Skeletal muscle cell (primary cell): ENCODE measurements around the gene CMIP.

Source experiments
- DNase-seq: peaks from one replicate; pipeline ENCODE4 v3.0.0-alpha.2; 2010; ENCODE audit warnings: low read depth
- H3K4me3 ChIP-seq: 2 replicates; pipeline ENCODE4 v1.5.1; 2011; ENCODE audit warnings: low read depth, mild to moderate bottlenecking, control low read depth, low read length, moderate library complexity

CMIP gene

GRCh38 chr16:81755915-81756614, 311.5 kb downstream of the CMIP start:
- H3K4me3 ChIP-seq: no peak overlapping the region
- no peak for DNase-seq

DNA sequence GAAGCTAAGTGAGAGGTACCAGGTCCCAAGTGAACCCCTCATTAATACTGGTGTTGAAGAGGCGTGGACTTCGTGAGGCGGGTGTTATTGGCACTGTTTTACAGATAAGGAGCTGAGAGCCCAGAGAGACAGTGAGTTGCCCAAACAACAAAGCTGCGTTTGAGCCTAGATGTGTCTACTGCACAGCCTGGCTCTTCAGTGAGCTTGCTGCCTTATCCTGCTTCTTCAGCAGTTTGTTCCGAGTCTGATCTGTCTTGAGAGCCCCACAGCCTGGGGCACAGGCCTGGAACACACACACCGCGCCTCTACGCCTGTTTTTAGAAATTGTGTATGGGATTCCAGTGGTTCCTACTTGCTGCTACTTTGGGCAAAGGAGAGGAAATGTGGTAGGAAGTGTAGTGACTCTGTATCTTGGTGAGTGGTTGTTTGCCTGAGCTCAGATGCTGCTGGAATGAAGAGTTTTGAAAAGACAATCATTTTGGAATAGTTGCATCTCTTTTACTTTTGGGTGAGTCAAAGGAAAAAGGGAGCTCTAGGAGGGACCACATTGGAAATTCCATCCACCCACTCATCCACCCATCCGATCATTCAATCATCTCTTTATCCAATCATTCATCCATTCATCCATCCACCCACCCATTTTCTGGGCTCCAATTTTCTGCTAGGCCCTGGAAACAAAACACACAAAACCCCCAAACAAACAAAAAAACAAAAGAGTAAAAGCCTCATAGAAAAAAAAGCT, 312.2 kb downstream of the CMIP start:
- H3K4me3 ChIP-seq: no peak overlapping the region
- DNase-seq: no peak

DNA sequence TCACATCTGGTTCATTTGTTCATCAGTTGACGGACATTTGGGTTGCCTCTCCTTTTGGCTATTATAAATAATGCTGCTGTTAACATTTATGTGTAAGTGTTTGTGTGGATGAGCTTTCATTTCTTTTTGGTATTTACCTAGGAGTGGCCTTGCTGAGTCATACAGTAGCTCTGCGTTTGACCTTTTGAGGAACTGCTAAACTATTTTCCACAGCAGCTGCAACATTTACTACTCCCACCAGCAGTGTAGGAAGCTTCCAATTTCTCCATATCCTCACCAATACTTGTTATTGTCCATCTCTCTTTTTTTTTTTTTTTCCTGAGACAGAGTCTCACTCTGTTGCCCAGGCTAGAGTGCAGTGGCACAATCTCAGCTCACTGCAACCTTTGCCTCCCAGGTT, 313.8 kb downstream of the CMIP start:
- no peak overlapping the region for H3K4me3 ChIP-seq
- no peak for DNase-seq
